Measurements from ENCODE around the gene PTPN21. TPM values are rescaled to one million over a fixed set of nuclear protein-coding genes. Genes with fewer than 3 reads are reported as not detected.

Gene PTPN21
- total RNA-seq, 1 donor from 2014 or later = 19.6 TPM

DNA sequence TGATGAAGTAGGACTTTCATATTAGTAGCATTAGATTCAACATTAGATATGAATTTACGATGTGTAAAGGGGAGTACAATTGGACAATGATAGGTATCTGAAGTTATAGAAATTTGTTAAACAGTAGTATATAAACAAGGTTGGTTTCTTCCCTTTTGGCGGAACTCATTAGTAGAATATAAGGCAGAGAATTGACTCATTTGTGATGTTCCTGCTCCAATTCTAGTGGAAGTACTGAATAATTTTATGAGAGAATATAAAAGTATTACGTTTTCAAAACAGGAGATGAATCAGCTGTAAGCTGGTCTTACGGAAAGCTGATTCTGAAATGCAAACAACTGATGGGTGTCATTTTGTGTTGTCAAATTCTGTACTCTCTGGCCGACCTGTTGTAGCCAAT is 21.4 kb upstream of the PTPN21 start:
- no peaks in the 10 kb centered on the region for H3K9me3 Mint-ChIP-seq
- no peaks in the 10 kb centered on the region for H3K27me3 Mint-ChIP-seq
- no peaks in the 10 kb centered on the region for H3K4me1 Mint-ChIP-seq (ENCODE audit: unreplicated experiment)
- no peak overlapping the region for H3K4me3 Mint-ChIP-seq
- no peak for DNase-seq (ENCODE audit: extremely low spot score, unreplicated experiment)
- H3K27ac Mint-ChIP-seq = no peak overlapping the region
- TF ChIP-seq, protein P1, sequence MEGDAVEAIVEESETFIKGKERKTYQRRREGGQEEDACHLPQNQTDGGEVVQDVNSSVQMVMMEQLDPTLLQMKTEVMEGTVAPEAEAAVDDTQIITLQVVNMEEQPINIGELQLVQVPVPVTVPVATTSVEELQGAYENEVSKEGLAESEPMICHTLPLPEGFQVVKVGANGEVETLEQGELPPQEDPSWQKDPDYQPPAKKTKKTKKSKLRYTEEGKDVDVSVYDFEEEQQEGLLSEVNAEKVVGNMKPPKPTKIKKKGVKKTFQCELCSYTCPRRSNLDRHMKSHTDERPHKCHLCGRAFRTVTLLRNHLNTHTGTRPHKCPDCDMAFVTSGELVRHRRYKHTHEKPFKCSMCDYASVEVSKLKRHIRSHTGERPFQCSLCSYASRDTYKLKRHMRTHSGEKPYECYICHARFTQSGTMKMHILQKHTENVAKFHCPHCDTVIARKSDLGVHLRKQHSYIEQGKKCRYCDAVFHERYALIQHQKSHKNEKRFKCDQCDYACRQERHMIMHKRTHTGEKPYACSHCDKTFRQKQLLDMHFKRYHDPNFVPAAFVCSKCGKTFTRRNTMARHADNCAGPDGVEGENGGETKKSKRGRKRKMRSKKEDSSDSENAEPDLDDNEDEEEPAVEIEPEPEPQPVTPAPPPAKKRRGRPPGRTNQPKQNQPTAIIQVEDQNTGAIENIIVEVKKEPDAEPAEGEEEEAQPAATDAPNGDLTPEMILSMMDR (conservative IDR thresholded peaks at IDR 0.05) = no peak
- peaks cover 31% of the 10 kb centered on the region for H3K36me3 Mint-ChIP-seq

DNA sequence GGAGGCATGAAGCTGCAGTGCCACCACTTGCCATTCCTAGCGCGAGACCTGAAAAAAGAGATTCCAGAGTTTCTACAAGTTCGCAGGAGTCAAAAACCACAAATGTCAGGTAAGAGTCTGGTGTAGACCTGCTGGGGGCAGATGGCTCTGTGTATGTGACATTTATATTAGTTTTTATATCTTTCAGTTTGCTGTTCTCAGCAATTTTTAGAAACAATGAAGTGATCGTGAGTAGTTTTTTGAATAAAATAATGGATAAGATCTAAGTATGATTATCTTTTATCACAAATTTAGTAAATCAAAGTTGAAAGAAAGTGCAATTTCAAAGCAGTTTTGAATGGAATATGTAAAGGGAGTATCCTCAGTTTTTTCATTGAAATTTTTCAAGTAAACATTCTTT is 17.3 kb upstream of the PTPN21 start:
- Mint-ChIP-seq H3K27ac (no peak overlapping the region), H3K4me1 (ENCODE audit: unreplicated experiment) (no peaks in the 10 kb centered on the region), H3K36me3 (peaks cover 37% of the 10 kb centered on the region), H3K9me3 (no peaks in the 10 kb centered on the region), H3K4me3 (no peak overlapping the region), H3K27me3 (no peaks in the 10 kb centered on the region)
- TF ChIP-seq, protein P1 (conservative IDR thresholded peaks at IDR 0.05) = no peak
- DNase-seq (ENCODE audit: extremely low spot score, unreplicated experiment) = no peak

DNA sequence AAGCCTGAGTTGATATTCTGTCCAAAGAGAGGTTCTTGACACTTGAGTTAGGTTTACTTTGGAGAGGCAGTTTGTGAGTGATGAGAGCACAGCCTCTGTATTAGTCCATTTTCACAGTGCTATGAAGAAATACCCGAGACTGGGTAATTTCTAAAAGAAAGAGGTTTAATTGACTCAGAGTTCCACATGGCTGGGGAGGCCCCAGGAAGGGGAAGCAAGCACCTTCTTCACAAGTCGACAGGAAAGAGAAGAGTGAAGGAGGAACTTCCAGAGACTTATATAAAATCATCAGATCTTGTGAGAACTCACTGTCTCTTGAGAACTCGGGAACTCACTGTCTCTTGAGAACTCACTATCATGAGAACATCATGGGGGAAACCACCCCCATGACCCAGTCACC is 13.4 kb upstream of the PTPN21 start:
- Mint-ChIP-seq H3K9me3 (no peaks in the 10 kb centered on the region), H3K36me3 (peaks cover 31% of the 10 kb centered on the region), H3K4me3 (no peak overlapping the region), H3K27ac (no peak overlapping the region), H3K4me1 (ENCODE audit: unreplicated experiment) (peaks cover 15% of the 10 kb centered on the region), H3K27me3 (no peaks in the 10 kb centered on the region)
- no peak for DNase-seq (ENCODE audit: extremely low spot score, unreplicated experiment)
- TF ChIP-seq, protein P1 (conservative IDR thresholded peaks at IDR 0.05) = no peak

DNA sequence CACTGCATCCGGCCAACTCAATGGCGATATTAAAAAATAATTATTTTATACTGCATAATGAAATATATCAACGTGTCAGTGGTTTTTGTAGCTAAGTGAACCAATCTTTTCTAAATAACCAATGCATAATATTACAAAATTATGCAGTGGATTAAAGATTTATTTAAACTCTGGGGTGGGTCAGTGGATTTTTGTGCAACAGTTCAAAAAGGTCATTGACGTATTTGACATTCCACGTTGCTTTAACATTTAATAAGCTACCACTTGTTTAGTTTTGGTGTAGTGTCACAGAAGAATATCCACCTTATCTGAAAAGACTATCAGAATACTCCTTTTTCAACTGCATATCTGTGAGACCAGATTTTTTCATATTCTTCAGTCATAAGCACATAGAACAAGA is 10.6 kb upstream of the PTPN21 start:
- no peaks in the 10 kb centered on the region for H3K9me3 Mint-ChIP-seq

DNA sequence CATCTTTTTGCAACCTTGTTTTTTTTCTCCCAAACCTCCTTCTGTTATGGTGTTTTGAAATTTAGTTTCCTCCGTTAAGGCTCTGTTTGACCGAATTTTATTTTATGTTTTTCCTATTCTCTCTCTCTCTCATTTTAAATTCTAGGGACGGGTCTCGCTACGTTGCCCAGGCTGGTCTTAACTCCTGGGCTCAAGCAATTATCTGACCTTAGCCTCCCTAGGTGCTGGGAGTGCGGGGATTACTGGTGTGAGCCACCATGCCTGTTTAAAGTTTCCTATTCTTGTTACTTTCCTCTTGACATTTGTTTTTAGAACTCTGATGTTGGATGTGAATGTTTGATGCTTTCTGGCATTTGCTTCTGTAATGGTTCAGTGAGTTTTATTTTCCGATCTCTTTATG is 9.0 kb upstream of the PTPN21 start:
- peak overlapping the region; percentile 92 for H3K4me3 Mint-ChIP-seq
- no peaks in the 10 kb centered on the region for H3K27me3 Mint-ChIP-seq
- peaks cover 28% of the 10 kb centered on the region for H3K4me1 Mint-ChIP-seq (ENCODE audit: unreplicated experiment)
- no peaks in the 10 kb centered on the region for H3K9me3 Mint-ChIP-seq
- peak overlapping the region; percentile 88 for H3K27ac Mint-ChIP-seq
- TF ChIP-seq, protein P1 (conservative IDR thresholded peaks at IDR 0.05) = no peak
- DNase-seq (ENCODE audit: extremely low spot score, unreplicated experiment) = no peak
- H3K36me3 Mint-ChIP-seq = peaks cover 7% of the 10 kb centered on the region

More for the DNA sequence above, 10.6 kb upstream of the PTPN21 start:
- TF ChIP-seq, protein P1 (conservative IDR thresholded peaks at IDR 0.05) = no peak
- Mint-ChIP-seq H3K27ac (no peak overlapping the region), H3K36me3 (peaks cover 22% of the 10 kb centered on the region), H3K4me1 (ENCODE audit: unreplicated experiment) (peaks cover 25% of the 10 kb centered on the region), H3K4me3 (no peak overlapping the region), H3K27me3 (no peaks in the 10 kb centered on the region)
- no peak for DNase-seq (ENCODE audit: extremely low spot score, unreplicated experiment)
